Measurements from ENCODE around the gene RFX3.

DNA sequence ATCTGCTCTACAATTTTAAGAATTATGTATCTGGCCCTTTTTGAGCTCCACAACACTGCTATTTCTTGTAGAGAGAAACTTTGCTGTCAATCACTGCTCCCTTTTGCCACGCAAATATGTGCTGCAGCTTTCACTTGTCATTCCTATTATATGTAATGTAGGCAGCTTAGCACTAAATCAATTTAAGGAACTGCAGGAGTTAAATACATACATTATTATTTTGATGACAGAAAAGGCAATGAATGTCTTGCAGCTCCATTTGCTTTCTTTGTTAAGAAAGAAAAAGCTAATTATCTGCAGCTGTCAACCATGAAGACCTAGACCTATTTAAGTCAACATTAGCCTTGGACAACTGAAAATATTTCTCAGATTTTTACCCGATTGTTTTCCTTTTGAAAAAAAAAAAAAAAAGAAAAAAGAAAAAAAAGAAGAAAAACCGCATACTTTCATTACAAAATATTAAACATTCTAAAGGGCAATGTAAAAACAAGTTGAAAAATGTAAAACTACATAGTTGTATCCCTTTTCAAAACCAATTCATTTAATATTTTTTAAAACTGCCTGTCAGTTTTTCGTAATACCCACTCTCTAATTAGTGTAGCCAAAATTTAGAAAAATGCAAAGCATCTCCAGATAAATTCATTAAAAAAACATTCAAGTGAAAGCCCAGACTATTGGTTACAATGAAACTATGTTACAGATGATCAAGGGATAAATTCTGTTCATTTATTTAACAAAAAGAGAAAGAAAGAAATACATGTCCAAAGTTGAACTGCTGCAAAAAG is 57.2 kb downstream of the RFX3 start:
- TF ChIP-seq EZH2 (IDR thresholded peaks at IDR 0.05; ENCODE audit: borderline replicate concordance, low read depth, low read length, severe bottlenecking): no peak
- TF ChIP-seq CTCF (IDR thresholded peaks at IDR 0.05; ENCODE audit: borderline replicate concordance, extremely low read depth, low read length, poor library complexity, severe bottlenecking): no peak
